GM12891 (cell line): ENCODE measurements around the gene DENND5B.
"Not testable (repeated sequence)": the region's sequence is repeated elsewhere in the genome, so short reads cannot be mapped to it uniquely, and the experiment has no call there.

Experiments
- DNase-seq: peaks from one replicate; pipeline ENCODE4 v3.0.0; 2011; ENCODE audit warnings: low spot score; ENCODE audit not compliant: insufficient read length
- FAIRE-seq: peaks from 2 replicates; lab custom pipeline; 2011; peaks lifted over from hg19 to GRCh38; lab: Jason Lieb, UNC
- PAX5 ChIP-seq: IDR thresholded peaks from 2 replicates; pipeline ENCODE4 v1.6.1; 2011; ENCODE audit warnings: low read length, moderate library complexity, mild to moderate bottlenecking; ENCODE audit not compliant: insufficient read depth, severe bottlenecking
- POLR2A ChIP-seq: IDR thresholded peaks from 2 replicates; pipeline ENCODE4 v1.6.1; 2011; ENCODE audit warnings: low read depth, low read length, control low read depth
- POLR2AphosphoS5 ChIP-seq: IDR thresholded peaks from 2 replicates; pipeline ENCODE4 v1.6.1; 2011; ENCODE audit warnings: low read depth, low read length, control low read depth
- POU2F2 ChIP-seq: IDR thresholded peaks from 2 replicates; pipeline ENCODE4 v1.6.1; 2011; ENCODE audit warnings: low read depth, mild to moderate bottlenecking, control low read depth, low read length, moderate library complexity
- SPI1 ChIP-seq: IDR thresholded peaks from 2 replicates; pipeline ENCODE4 v1.6.1; 2011; ENCODE audit warnings: low read depth, low read length, control low read depth
- TAF1 ChIP-seq: IDR thresholded peaks from 2 replicates; pipeline ENCODE4 v1.6.1; 2011; ENCODE audit warnings: low read depth, low read length, control low read depth

Gene DENND5B

GRCh38 chr12:31388713-31389112, 202.2 kb downstream of the DENND5B start:
- DNase-seq (no peak), FAIRE-seq (no peak)
- TF ChIP-seq POU2F2 (no peak), TAF1 (no peak), POLR2AphosphoS5 (no peak), SPI1 (no peak), PAX5 (no peak), POLR2A (no peak)

- no peak for DNase-seq
- TF ChIP-seq TAF1: no peak
- no peak for TF ChIP-seq PAX5
- TF ChIP-seq POLR2A: no peak
- no peak for TF ChIP-seq POLR2AphosphoS5
- no peak for TF ChIP-seq POU2F2
- no peak for TF ChIP-seq SPI1
- FAIRE-seq: no peak
Observed at GRCh38 chr12:31387466-31387865, 203.5 kb downstream of the DENND5B start.

- no peak for TF ChIP-seq TAF1
- TF ChIP-seq POLR2A: no peak
- TF ChIP-seq SPI1: no peak
- no peak for TF ChIP-seq PAX5
- TF ChIP-seq POLR2AphosphoS5: no peak
- no peak for TF ChIP-seq POU2F2
- FAIRE-seq (no peak), DNase-seq (no peak)
Observed at GRCh38 chr12:31387011-31387410, 203.9 kb downstream of the DENND5B start.

- FAIRE-seq: no peak
- TF ChIP-seq PAX5 (no peak), POU2F2 (no peak), TAF1 (no peak), POLR2AphosphoS5 (no peak), POLR2A (no peak), SPI1 (no peak)
- DNase-seq: no peak
Observed at GRCh38 chr12:31386364-31386777, 204.6 kb downstream of the DENND5B start.

- not testable (repeated sequence) for FAIRE-seq, DNase-seq
Observed at GRCh38 chr12:31377210-31377609, 213.7 kb downstream of the DENND5B start.

- not testable (repeated sequence) for FAIRE-seq, DNase-seq
Observed at GRCh38 chr12:31375422-31375821, 215.5 kb downstream of the DENND5B start.

GRCh38 chr12:31371256-31371620, 219.7 kb downstream of the DENND5B start:
- FAIRE-seq (no peak), DNase-seq (no peak)
- TF ChIP-seq PAX5 (no peak), POU2F2 (no peak), POLR2A (no peak), TAF1 (no peak), POLR2AphosphoS5 (no peak), SPI1 (no peak)

GRCh38 chr12:31370531-31371255, 220.2 kb downstream of the DENND5B start:
- DNase-seq: no peak
- FAIRE-seq: no peak
- no peak for TF ChIP-seq POLR2A

GRCh38 chr12:31369712-31370521, 221.0 kb downstream of the DENND5B start:
- FAIRE-seq (no peak), DNase-seq (no peak)
- no peak for TF ChIP-seq PAX5
- TF ChIP-seq TAF1: no peak
- TF ChIP-seq POU2F2: no peak
- no peak for TF ChIP-seq POLR2AphosphoS5
- TF ChIP-seq POLR2A: no peak

GRCh38 chr12:31368666-31369361, 222.1 kb downstream of the DENND5B start:
- DNase-seq (no peak), FAIRE-seq (no peak)
- TF ChIP-seq SPI1 (0 out of 2 replicates have a peak, but pooled peaks have one; percentile 13), POLR2AphosphoS5 (no peak)
